ENCODE results near the gene RNF213. TPM values are rescaled to one million over a fixed set of nuclear protein-coding genes. Genes with fewer than 3 reads are reported as not detected.

Gene RNF213
- total RNA-seq, 2 donors from 2014 or later, result 98.8 to 136 TPM

GRCh38 chr17:80246726-80247125 lies 13.9 kb upstream of the RNF213 start:
- no peaks in the 10 kb centered on the region for H3K4me1 Mint-ChIP-seq
- H3K4me3 ChIP-seq (ENCODE audit: low read length), result no peak overlapping the region
- 93% methylated on average over 6 of the region's 8 CpGs; no CpG with 5 or more reads in 1 of the 2 experiments for WGBS, 2 experiments (ENCODE audit: insufficient coverage in 1 of 2, insufficient read length in 1 of 2)
- no peaks in the 10 kb centered on the region for H3K4me1 ChIP-seq (ENCODE audit: control insufficient read depth, insufficient read depth, low read length)
- H3K36me3 ChIP-seq (ENCODE audit: control insufficient read depth, insufficient read depth, low read length), result peaks cover 36% of the 10 kb centered on the region
- no peaks in the 10 kb centered on the region for H3K27me3 Mint-ChIP-seq (ENCODE audit: insufficient read depth)
- DNase-seq, result no peak
- H3K27me3 ChIP-seq (ENCODE audit: control insufficient read depth, insufficient read depth, low read length, poor library complexity, severe bottlenecking), result no peaks in the 10 kb centered on the region
- H3K4me3 Mint-ChIP-seq, result no peak overlapping the region
- TF ChIP-seq, protein P1, sequence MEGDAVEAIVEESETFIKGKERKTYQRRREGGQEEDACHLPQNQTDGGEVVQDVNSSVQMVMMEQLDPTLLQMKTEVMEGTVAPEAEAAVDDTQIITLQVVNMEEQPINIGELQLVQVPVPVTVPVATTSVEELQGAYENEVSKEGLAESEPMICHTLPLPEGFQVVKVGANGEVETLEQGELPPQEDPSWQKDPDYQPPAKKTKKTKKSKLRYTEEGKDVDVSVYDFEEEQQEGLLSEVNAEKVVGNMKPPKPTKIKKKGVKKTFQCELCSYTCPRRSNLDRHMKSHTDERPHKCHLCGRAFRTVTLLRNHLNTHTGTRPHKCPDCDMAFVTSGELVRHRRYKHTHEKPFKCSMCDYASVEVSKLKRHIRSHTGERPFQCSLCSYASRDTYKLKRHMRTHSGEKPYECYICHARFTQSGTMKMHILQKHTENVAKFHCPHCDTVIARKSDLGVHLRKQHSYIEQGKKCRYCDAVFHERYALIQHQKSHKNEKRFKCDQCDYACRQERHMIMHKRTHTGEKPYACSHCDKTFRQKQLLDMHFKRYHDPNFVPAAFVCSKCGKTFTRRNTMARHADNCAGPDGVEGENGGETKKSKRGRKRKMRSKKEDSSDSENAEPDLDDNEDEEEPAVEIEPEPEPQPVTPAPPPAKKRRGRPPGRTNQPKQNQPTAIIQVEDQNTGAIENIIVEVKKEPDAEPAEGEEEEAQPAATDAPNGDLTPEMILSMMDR (conservative IDR thresholded peaks at IDR 0.05), result no peak
- no peaks in the 10 kb centered on the region for H3K9me3 ChIP-seq (ENCODE audit: control insufficient read depth, low read length)
- no peak overlapping the region for H3K9ac ChIP-seq (ENCODE audit: extremely low read depth, low read length, poor library complexity, severe bottlenecking)
- no peaks in the 10 kb centered on the region for H3K9me3 Mint-ChIP-seq
- peaks cover 44% of the 10 kb centered on the region for H3K36me3 Mint-ChIP-seq (ENCODE audit: low read depth)
- no peak overlapping the region for H3K27ac ChIP-seq (ENCODE audit: low read depth, low read length)
- H3K27ac Mint-ChIP-seq, result no peak overlapping the region

GRCh38 chr17:80247561-80247960 lies 13.1 kb upstream of the RNF213 start:
- no peaks in the 10 kb centered on the region for H3K9me3 ChIP-seq (ENCODE audit: control insufficient read depth, low read length)
- no peak overlapping the region for H3K27ac ChIP-seq (ENCODE audit: low read depth, low read length)
- peaks cover 35% of the 10 kb centered on the region for H3K36me3 ChIP-seq (ENCODE audit: control insufficient read depth, insufficient read depth, low read length)
- Mint-ChIP-seq H3K27ac (no peak overlapping the region), H3K4me1 (no peaks in the 10 kb centered on the region), H3K9me3 (no peaks in the 10 kb centered on the region), H3K4me3 (no peak overlapping the region), H3K36me3 (ENCODE audit: low read depth) (peaks cover 44% of the 10 kb centered on the region), H3K27me3 (ENCODE audit: insufficient read depth) (no peaks in the 10 kb centered on the region)
- DNase-seq, result no peak
- H3K4me3 ChIP-seq (ENCODE audit: low read length), result no peak overlapping the region
- no peaks in the 10 kb centered on the region for H3K4me1 ChIP-seq (ENCODE audit: control insufficient read depth, insufficient read depth, low read length)
- no peaks in the 10 kb centered on the region for H3K27me3 ChIP-seq (ENCODE audit: control insufficient read depth, insufficient read depth, low read length, poor library complexity, severe bottlenecking)
- TF ChIP-seq, protein P1 (conservative IDR thresholded peaks at IDR 0.05), result no peak
- 93 to 95% methylated on average over 14 to 17 of the region's 17 CpGs for WGBS, 2 experiments (ENCODE audit: insufficient coverage in 1 of 2, insufficient read length in 1 of 2)
- no peak overlapping the region for H3K9ac ChIP-seq (ENCODE audit: extremely low read depth, low read length, poor library complexity, severe bottlenecking)

DNA sequence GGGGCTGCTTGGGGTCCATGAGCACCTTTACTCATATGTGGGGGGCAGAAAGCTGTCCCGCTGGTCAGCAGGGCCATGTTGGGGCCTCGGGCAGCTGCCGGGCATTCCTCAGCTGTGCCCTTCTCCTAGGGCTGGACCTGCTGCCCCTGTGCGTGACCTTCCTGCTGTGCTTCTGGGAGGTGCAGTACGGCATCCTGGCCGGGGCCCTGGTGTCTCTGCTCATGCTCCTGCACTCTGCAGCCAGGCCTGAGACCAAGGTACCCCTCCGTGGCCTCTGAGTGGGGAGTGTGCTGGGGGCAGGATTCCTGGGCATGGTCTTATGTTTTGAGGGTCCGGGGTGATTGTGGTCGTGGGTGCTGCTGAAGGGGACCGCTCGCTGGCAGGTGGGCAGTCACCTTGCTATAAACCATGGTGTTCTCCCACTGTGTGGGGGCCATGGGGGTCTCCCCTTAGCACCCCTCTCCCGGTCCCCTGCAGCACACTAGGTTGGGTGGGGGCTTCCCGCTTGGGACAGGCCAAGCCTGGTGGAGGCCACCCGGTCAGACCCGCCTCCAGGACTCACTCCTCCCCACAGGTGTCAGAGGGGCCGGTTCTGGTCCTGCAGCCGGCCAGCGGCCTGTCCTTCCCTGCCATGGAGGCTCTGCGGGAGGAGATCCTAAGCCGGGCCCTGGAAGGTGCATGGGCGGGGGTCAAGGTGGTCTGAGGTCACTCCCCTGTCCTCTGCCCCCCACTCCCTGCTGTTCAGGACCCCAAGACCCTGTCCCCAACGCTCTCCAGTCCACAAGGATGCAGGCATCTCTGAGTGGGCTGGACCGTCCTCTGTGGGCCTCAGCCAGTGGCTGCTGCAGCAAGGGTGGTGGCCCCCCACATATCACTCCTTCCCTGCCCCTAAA lies 12.4 kb upstream of the RNF213 start:
- Mint-ChIP-seq H3K4me1 (no peaks in the 10 kb centered on the region), H3K27ac (no peak overlapping the region), H3K4me3 (no peak overlapping the region), H3K36me3 (ENCODE audit: low read depth) (peaks cover 40% of the 10 kb centered on the region), H3K27me3 (ENCODE audit: insufficient read depth) (no peaks in the 10 kb centered on the region), H3K9me3 (no peaks in the 10 kb centered on the region)
- Histone ChIP-seq H3K9me3 (ENCODE audit: control insufficient read depth, low read length) (no peaks in the 10 kb centered on the region), H3K4me3 (ENCODE audit: low read length) (no peak overlapping the region), H3K9ac (ENCODE audit: extremely low read depth, low read length, poor library complexity, severe bottlenecking) (no peak overlapping the region), H3K27ac (ENCODE audit: low read depth, low read length) (no peak overlapping the region), H3K27me3 (ENCODE audit: control insufficient read depth, insufficient read depth, low read length, poor library complexity, severe bottlenecking) (no peaks in the 10 kb centered on the region), H3K36me3 (ENCODE audit: control insufficient read depth, insufficient read depth, low read length) (peaks cover 34% of the 10 kb centered on the region), H3K4me1 (ENCODE audit: control insufficient read depth, insufficient read depth, low read length) (no peaks in the 10 kb centered on the region)
- 96% methylated on average over 12 to 23 of the region's 23 CpGs for WGBS, 2 experiments (ENCODE audit: insufficient coverage in 1 of 2, insufficient read length in 1 of 2)
- DNase-seq, result no peak
- TF ChIP-seq, protein P1 (conservative IDR thresholded peaks at IDR 0.05), result no peak
